Thymus (tissue), 11 donors: ENCODE data around the gene IRAK3. TPM values are rescaled to one million over a fixed set of nuclear protein-coding genes. Genes with fewer than 3 reads are reported as not detected.

ENCODE experiments used
- DNase-seq, 9 donors: peaks; one replicate each; pipeline ENCODE4 v3.0.0-alpha.2; 2013; ENCODE audit warnings: low spot score in 9 of 9, low read depth in 6 of 9, missing footprints in 1 of 9
- H3K27ac ChIP-seq, 2 donors: one replicate each; pipeline ENCODE4 v1.5.1; 2013; ENCODE audit warnings: control low read depth in 1 of 2, low read depth in 1 of 2, low read length in 1 of 2, mild to moderate bottlenecking in 1 of 2, moderate library complexity in 1 of 2
- H3K27me3 ChIP-seq, 2 donors: one replicate each; pipeline ENCODE4 v1.5.1; 2013; ENCODE audit warnings: low read length in 1 of 2; ENCODE audit not compliant: control insufficient read depth in 2 of 2, insufficient read depth in 1 of 2
- H3K36me3 ChIP-seq, 2 donors: one replicate each; pipeline ENCODE4 v1.5.1; 2013; ENCODE audit warnings: low read length in 1 of 2, mild to moderate bottlenecking in 1 of 2, moderate library complexity in 1 of 2; ENCODE audit not compliant: control insufficient read depth in 2 of 2, insufficient read depth in 2 of 2
- H3K4me1 ChIP-seq, 2 donors: one replicate each; pipeline ENCODE4 v1.5.1; 2013; ENCODE audit warnings: low read length in 2 of 2; ENCODE audit not compliant: control insufficient read depth in 2 of 2, insufficient read depth in 2 of 2
- H3K4me3 ChIP-seq, 2 donors: one replicate each; pipeline ENCODE4 v1.5.1; 2013; ENCODE audit warnings: low read length in 2 of 2, control low read depth in 1 of 2, mild to moderate bottlenecking in 1 of 2
- H3K9me3 ChIP-seq, 2 donors: one replicate each; pipeline ENCODE4 v1.5.1; 2013; ENCODE audit warnings: low read length in 1 of 2, mild to moderate bottlenecking in 1 of 2; ENCODE audit not compliant: control insufficient read depth in 2 of 2, insufficient read depth in 1 of 2
- WGBS: extraction: QIAGEN DNeasy Blood & Tissue Kit; methylation state at CpG from one replicate; pipeline ENCODE4 v1.1.7; 2013; 5-methylcytosine and 5-hydroxymethylcytosine counted together
- polyA plus RNA-seq: library from polyadenylated mRNA; stranded (reverse); fragments of 200-250 nt; gene quantifications from one replicate; pipeline ENCODE4 v1.2.3, GENCODE V29; 2013
- total RNA-seq: library from RNA; stranded (reverse); fragments of 120-200 nt; gene quantifications from one replicate; pipeline ENCODE4 v1.2.4, GENCODE V29; 2013
- donor health status: healthy.

IRAK3 gene
- total and polyA plus RNA-seq, 2 donors: 2.5 to 5.9 TPM

GRCh38 chr12:66237505-66238175 is 48.6 kb downstream of the IRAK3 start:
- H3K4me1 ChIP-seq: peaks cover under 1 to 3% of the 10 kb centered on the region in 2 donors
- H3K27ac ChIP-seq: no peak overlapping the region
- DNase-seq: no peak
- peaks cover 0 to 12% of the 10 kb centered on the region in 2 donors for H3K27me3 ChIP-seq
- no peaks in the 10 kb centered on the region for H3K36me3 ChIP-seq
- no peaks in the 10 kb centered on the region for H3K9me3 ChIP-seq
- H3K4me3 ChIP-seq: no peak overlapping the region
- WGBS: 91% methylated on average over 2 of the region's 2 CpGs

- 91% methylated on average over 1 of the region's 1 CpG for WGBS
- Histone ChIP-seq H3K27me3 (peaks cover 0 to 12% of the 10 kb centered on the region in 2 donors), H3K4me3 (no peak overlapping the region), H3K4me1 (peaks cover 0 to 3% of the 10 kb centered on the region in 2 donors), H3K9me3 (no peaks in the 10 kb centered on the region), H3K36me3 (no peaks in the 10 kb centered on the region), H3K27ac (no peak overlapping the region)
- DNase-seq: no peak
Observed at GRCh38 chr12:66239295-66239694, 50.3 kb downstream of the IRAK3 start.

- peaks cover 0 to 7% of the 10 kb centered on the region in 2 donors for H3K27me3 ChIP-seq
- H3K4me1 ChIP-seq: no peaks in the 10 kb centered on the region
- 96% methylated on average over 7 of the region's 7 CpGs for WGBS
- no peaks in the 10 kb centered on the region for H3K9me3 ChIP-seq
- H3K4me3 ChIP-seq: no peak overlapping the region
- H3K36me3 ChIP-seq: no peaks in the 10 kb centered on the region
- H3K27ac ChIP-seq: no peak overlapping the region
- no peak for DNase-seq
Observed at GRCh38 chr12:66240096-66240820, 51.2 kb downstream of the IRAK3 start.

- H3K4me3 ChIP-seq: no peak overlapping the region
Observed at GRCh38 chr12:66241061-66242043, 52.3 kb downstream of the IRAK3 start.

GRCh38 chr12:66242311-66242710 is 53.3 kb downstream of the IRAK3 start:
- H3K4me1 ChIP-seq: no peaks in the 10 kb centered on the region
- no peaks in the 10 kb centered on the region for H3K9me3 ChIP-seq
- H3K4me3 ChIP-seq: no peak overlapping the region
- no peak overlapping the region for H3K27ac ChIP-seq
- no peaks in the 10 kb centered on the region for H3K27me3 ChIP-seq
- 96% methylated on average over 2 of the region's 2 CpGs for WGBS
- no peak for DNase-seq
- no peaks in the 10 kb centered on the region for H3K36me3 ChIP-seq

More at GRCh38 chr12:66241061-66242043, 52.3 kb downstream of the IRAK3 start:
- no peaks in the 10 kb centered on the region for H3K4me1 ChIP-seq
- no peaks in the 10 kb centered on the region for H3K36me3 ChIP-seq
- no peaks in the 10 kb centered on the region for H3K27me3 ChIP-seq
- WGBS: 92% methylated on average over 7 of the region's 7 CpGs
- DNase-seq: no peak
- no peak overlapping the region for H3K27ac ChIP-seq
- H3K9me3 ChIP-seq: no peaks in the 10 kb centered on the region

- Histone ChIP-seq H3K4me3 (no peak overlapping the region), H3K27me3 (no peaks in the 10 kb centered on the region), H3K36me3 (no peaks in the 10 kb centered on the region), H3K27ac (no peak overlapping the region), H3K9me3 (no peaks in the 10 kb centered on the region), H3K4me1 (no peaks in the 10 kb centered on the region)
- WGBS: 99% methylated on average over 2 of the region's 2 CpGs
- no peak for DNase-seq
Observed at GRCh38 chr12:66243911-66244310, 54.9 kb downstream of the IRAK3 start.

- Histone ChIP-seq H3K36me3 (no peaks in the 10 kb centered on the region), H3K4me1 (no peaks in the 10 kb centered on the region)
Observed at GRCh38 chr12:66244446-66244845, 55.4 kb downstream of the IRAK3 start.

GRCh38 chr12:66247741-66248140 is 58.7 kb downstream of the IRAK3 start:
- Histone ChIP-seq H3K36me3 (no peaks in the 10 kb centered on the region), H3K9me3 (no peaks in the 10 kb centered on the region), H3K4me3 (no peak overlapping the region), H3K4me1 (no peaks in the 10 kb centered on the region), H3K27ac (no peak overlapping the region), H3K27me3 (no peaks in the 10 kb centered on the region)
- DNase-seq: no peak

More at GRCh38 chr12:66244446-66244845, 55.4 kb downstream of the IRAK3 start:
- no peaks in the 10 kb centered on the region for H3K9me3 ChIP-seq
- H3K4me3 ChIP-seq: no peak overlapping the region
- no peak for DNase-seq
- no peaks in the 10 kb centered on the region for H3K27me3 ChIP-seq
- 100% methylated on average over 1 of the region's 1 CpG for WGBS
- H3K27ac ChIP-seq: no peak overlapping the region
